Astrocyte (in vitro differentiated cells and primary cell): Measurements from ENCODE around the gene SGO1.
"Not testable (repeated sequence)": the region's sequence is repeated elsewhere in the genome, so short reads cannot be mapped to it uniquely, and the experiment has no call there.

Experiments
- EZH2 ChIP-seq: IDR thresholded peaks from 2 replicates; pipeline ENCODE4 v1.6.1; 2012; ENCODE audit warnings: mild to moderate bottlenecking, low read length, inconsistent platforms; ENCODE audit not compliant: insufficient read depth
- TF ChIP-seq, protein P1 (sequence below): IDR thresholded peaks from 2 replicates; pipeline ENCODE4 v1.5.1; 2011; ENCODE audit warnings: low read depth, mild to moderate bottlenecking, inconsistent platforms, low read length, moderate library complexity; ENCODE audit not compliant: insufficient read depth

- TF ChIP-seq, protein P1, sequence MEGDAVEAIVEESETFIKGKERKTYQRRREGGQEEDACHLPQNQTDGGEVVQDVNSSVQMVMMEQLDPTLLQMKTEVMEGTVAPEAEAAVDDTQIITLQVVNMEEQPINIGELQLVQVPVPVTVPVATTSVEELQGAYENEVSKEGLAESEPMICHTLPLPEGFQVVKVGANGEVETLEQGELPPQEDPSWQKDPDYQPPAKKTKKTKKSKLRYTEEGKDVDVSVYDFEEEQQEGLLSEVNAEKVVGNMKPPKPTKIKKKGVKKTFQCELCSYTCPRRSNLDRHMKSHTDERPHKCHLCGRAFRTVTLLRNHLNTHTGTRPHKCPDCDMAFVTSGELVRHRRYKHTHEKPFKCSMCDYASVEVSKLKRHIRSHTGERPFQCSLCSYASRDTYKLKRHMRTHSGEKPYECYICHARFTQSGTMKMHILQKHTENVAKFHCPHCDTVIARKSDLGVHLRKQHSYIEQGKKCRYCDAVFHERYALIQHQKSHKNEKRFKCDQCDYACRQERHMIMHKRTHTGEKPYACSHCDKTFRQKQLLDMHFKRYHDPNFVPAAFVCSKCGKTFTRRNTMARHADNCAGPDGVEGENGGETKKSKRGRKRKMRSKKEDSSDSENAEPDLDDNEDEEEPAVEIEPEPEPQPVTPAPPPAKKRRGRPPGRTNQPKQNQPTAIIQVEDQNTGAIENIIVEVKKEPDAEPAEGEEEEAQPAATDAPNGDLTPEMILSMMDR = not testable (repeated sequence)
- not testable (repeated sequence) for TF ChIP-seq EZH2
These were observed 21.9 kb upstream of the SGO1 start for GRCh38 chr3:20207945-20208344.
